ENCODE data around the gene OR2A1.
"Not testable (repeated sequence)": the region's sequence is repeated elsewhere in the genome, so short reads cannot be mapped to it uniquely, and the experiment has no call there.

Gene OR2A1

DNA sequence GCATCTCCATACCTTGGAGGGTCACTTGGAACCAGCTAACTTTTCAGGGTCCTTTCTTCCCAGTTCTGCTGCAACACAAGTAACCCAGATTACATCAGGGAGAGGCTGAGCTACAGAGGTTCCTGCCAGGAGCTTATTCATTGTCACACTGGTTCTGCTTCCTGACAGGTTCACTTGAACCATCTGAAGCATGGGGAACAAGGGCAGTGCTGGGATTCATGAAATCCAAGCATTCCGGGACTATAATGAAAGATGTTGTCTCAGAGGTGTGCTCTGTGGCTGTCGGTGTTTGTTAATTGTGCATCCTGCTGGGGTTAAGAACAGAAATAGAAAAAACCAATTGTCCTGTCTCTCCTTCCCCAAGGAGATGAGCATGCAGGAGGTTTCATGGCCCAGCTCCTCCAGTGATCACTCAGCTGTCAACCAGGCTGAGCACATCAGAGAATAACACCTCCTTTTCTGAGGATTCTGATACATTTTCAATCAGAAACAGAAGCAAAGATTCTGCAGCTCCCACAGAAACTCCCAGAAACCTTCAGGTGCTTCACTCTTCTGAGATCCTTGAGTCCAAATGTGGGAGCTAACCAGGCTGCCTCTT is at the start of gene OR2A1:
OR2A1 (plus strand) TSS at position 548 of the 598 bp plus-strand sequence. CDS start 5,706 bp downstream, outside the sequence.
- not testable (repeated sequence) for DNase-seq (ENCODE audit: insufficient read length, low spot score); FAIRE-seq

- FAIRE-seq: not testable (repeated sequence)
Measured at GRCh38 chr7:144264692-144265091, 47.5 kb upstream of the OR2A1 start, which contains the start of gene OR2A7. Gene OR2A7 (minus strand): TSS chr7:144264792. CDS start chr7:144259628, 5,164 bp downstream.

GRCh38 chr7:144269188-144269587 is 43.0 kb upstream of the OR2A1 start, which contains the start of gene CTAGE8:
Gene CTAGE8 (minus strand): TSS chr7:144269288. CDS start chr7:144269250, 38 bp downstream.
- DNase-seq (ENCODE audit: insufficient read length, low spot score); FAIRE-seq: not testable (repeated sequence)

More at GRCh38 chr7:144264692-144265091, 47.5 kb upstream of the OR2A1 start, which contains the start of gene OR2A7:
- not testable (repeated sequence) for DNase-seq (ENCODE audit: insufficient read length, low spot score)

DNA sequence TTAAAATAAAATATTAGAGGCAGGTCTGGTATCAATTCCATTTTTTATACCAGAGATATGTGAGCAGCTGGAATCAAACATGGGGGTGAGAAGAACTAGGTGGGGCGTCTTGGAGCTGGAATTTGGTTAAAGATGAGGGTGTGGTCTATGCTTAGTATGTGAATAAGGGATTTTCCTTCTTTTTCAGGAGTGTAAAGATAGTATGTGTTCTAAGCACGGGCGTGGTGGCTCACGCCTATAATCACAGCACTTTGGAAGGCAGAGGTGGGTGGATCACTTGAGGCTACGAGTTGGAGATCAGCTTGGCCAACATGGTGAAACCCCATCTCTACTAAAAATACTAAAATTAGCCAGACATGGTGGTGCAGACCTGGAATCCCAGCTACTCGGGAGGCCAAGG is 36.9 kb upstream of the OR2A1 start:
- FAIRE-seq; DNase-seq (ENCODE audit: insufficient read length, low spot score): not testable (repeated sequence)

- FAIRE-seq: peak; percentile 68
- DNase-seq (ENCODE audit: insufficient read length, low spot score): not testable (repeated sequence)
Measured at GRCh38 chr7:144280010-144280409, 32.2 kb upstream of the OR2A1 start.

- FAIRE-seq; DNase-seq (ENCODE audit: insufficient read length, low spot score): not testable (repeated sequence)
Measured at GRCh38 chr7:144281981-144282380, 30.2 kb upstream of the OR2A1 start.

- FAIRE-seq; DNase-seq (ENCODE audit: insufficient read length, low spot score): not testable (repeated sequence)
Measured at GRCh38 chr7:144282490-144282889, 29.7 kb upstream of the OR2A1 start.

- not testable (repeated sequence) for DNase-seq (ENCODE audit: insufficient read length, low spot score); FAIRE-seq
Measured at GRCh38 chr7:144283716-144284115, 28.5 kb upstream of the OR2A1 start.

GRCh38 chr7:144287171-144287784 is 24.9 kb upstream of the OR2A1 start:
- not testable (repeated sequence) for FAIRE-seq; DNase-seq (ENCODE audit: insufficient read length, low spot score)

DNA sequence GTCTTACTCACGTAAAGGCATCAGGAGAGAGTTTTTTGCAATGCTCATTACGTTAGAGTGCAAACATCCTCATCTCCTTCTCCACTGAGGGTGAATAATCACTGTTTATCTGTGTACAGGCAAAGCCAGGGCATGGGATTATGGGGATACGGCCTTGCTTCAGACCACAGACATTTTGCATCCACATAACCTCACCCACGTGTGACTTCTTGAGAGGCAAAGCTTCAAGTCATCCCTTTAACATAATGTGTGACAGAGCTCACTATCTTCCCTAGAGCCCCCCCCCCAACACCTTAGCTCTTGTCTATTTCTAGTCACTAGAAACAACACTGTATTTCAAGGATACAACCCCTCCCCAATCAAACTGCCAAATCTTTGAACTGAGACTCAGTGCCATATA is 20.6 kb upstream of the OR2A1 start:
- not testable (repeated sequence) for DNase-seq (ENCODE audit: insufficient read length, low spot score); FAIRE-seq

DNA sequence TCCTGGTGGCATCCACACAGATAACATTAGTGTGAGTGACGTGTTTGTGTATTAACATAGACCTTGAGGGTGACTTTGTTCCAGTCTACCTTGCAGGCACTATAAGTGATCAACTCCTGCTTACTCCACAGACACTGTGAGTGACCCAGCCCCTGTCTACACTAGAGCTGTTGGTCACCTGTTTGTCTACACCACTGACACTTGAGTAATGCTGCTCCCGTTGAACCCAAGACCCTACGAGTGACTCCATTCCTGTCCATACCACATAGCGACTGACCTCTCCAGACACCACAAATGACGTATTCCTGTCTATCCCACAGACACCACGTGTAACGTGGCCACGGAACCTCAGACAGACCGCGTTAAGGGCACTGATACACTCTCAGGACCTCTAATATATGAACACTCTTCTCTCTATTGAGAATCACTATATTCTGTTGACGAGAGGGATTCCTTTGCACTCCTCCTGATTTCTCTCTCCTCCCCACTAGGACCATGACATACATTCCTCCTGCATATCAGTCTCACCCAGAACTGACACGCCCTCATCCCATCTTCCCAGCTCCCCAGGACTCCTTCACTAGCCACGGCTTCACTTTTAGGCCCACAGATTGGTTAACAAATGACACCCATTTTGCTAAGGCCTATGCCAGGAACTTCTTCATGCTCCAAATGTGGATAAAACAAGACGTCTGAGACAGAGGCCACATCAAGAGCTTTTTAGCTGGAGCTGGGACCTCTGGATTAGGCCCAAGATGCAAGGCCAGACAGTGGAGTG is 19.6 kb upstream of the OR2A1 start:
- DNase-seq (ENCODE audit: insufficient read length, low spot score); FAIRE-seq: not testable (repeated sequence)

- not testable (repeated sequence) for FAIRE-seq; DNase-seq (ENCODE audit: insufficient read length, low spot score)
Measured at GRCh38 chr7:144293794-144294499, 18.3 kb upstream of the OR2A1 start.

- not testable (repeated sequence) for DNase-seq (ENCODE audit: insufficient read length, low spot score); FAIRE-seq
Measured at GRCh38 chr7:144302578-144303303, 9.5 kb upstream of the OR2A1 start.

DNA sequence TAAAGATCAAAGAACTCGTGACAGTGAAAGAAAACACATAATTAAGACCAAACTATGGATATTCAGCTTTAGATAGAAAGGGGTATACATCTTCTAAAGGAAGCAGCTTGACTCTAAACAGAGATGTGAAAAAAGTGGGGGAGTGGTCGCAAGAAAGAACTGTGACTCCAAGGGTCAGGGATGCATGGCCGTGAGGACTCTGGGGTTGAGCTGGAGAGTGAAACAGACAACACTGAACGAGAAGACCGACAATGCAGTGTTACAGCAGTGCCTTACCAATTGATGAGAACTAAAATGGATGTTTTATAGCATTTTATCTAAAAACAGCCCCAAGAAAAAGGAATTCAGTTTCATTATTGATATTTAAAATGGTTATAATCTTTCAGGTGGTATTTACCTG is 8.6 kb upstream of the OR2A1 start:
- not testable (repeated sequence) for DNase-seq (ENCODE audit: insufficient read length, low spot score); FAIRE-seq

GRCh38 chr7:144305156-144305555 is 7.1 kb upstream of the OR2A1 start:
- not testable (repeated sequence) for FAIRE-seq; DNase-seq (ENCODE audit: insufficient read length, low spot score)

GRCh38 chr7:144309702-144310101 is 2.5 kb upstream of the OR2A1 start:
- not testable (repeated sequence) for FAIRE-seq

DNA sequence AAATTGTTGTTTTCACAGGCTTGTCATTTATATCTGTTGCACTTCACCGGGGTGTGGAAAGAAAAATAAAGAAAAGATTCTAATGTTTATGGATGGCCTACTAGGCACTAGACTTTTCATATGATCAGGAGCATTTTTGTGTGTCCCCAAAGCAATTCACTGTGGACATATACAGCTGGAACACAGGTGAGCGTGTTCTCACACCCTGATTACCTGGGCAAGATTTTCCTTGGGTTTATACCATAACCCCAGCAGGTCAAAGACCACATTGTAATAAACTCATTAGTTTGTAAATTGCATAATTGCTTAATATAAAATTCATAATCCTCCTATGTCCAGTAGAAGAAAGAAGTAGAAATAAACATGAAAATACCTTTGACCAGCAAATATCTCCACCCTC is 1.0 kb upstream of the OR2A1 start:
- DNase-seq (ENCODE audit: insufficient read length, low spot score); FAIRE-seq: not testable (repeated sequence)

More at GRCh38 chr7:144309702-144310101, 2.5 kb upstream of the OR2A1 start:
- DNase-seq (ENCODE audit: insufficient read length, low spot score): not testable (repeated sequence)

GRCh38 chr7:144317537-144317936 is 5.3 kb downstream of the OR2A1 start:
- not testable (repeated sequence) for FAIRE-seq

DNA sequence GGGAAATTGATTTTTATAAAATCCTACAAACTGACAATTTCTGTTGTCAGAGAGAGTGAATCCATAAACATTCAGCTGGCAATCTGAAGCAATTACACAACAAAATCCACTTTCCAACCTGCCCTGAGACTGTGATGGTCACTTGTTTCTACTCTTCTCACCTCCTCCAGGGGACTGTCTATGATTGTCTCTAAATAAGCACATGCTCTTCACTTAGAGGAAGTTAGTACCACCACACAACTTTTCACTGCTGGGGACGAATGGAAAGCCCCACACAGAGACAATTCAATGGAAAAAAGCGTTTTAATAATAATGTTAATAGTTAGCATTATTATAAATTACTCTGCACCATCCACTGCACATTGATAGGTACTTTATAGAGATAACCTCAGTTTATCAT is 7.3 kb downstream of the OR2A1 start:
- FAIRE-seq; DNase-seq (ENCODE audit: insufficient read length, low spot score): not testable (repeated sequence)

More at GRCh38 chr7:144317537-144317936, 5.3 kb downstream of the OR2A1 start:
- DNase-seq (ENCODE audit: insufficient read length, low spot score): not testable (repeated sequence)

Data from GM19239 (cell line).